A549 treated with Mapracorat at 1 μM for 4 hours (cell line): Measurements from ENCODE around the gene PDPR. TPM values are rescaled to one million over a fixed set of nuclear protein-coding genes. Genes with fewer than 3 reads are reported as not detected.

ENCODE experiments used
- total RNA-seq: library from RNA; stranded (reverse); fragments of 200-300 nt; extraction: Qiagen RNA extraction; gene quantifications from 5 replicates; pipeline ENCODE4 v1.2.3, GENCODE V29; 2022

Gene PDPR
- total RNA-seq = 12.9 to 17.7 TPM (median 14.8 TPM) in 5 replicates

GRCh38 chr16:70113982-70114826 lies at the start of gene PDPR:
PDPR (plus strand) TSS chr16:70114332; CDS start chr16:70120493, 6,161 bp downstream.

GRCh38 chr16:70173212-70173837 lies 59.2 kb downstream of the PDPR start, which contains the start of gene CLEC18C:
CLEC18C (plus strand) TSS chr16:70173787; CDS start chr16:70174279, 492 bp downstream.

Other genes with a start within 250 kb of the PDPR start
- 0.09 to 0.23 TPM (median 0.14 TPM) in 4 of 5 replicates, not detected in the other for gene CLEC18A, start 163.0 kb upstream of the PDPR start, total RNA-seq
- 0.06 to 0.16 TPM in 2 of 5 replicates, not detected in the others for gene CLEC18C, start 59.5 kb downstream of the PDPR start, total RNA-seq
- gene EXOSC6, start 137.6 kb downstream of the PDPR start, total RNA-seq = 13.7 to 17.5 TPM (median 16.5 TPM) in 5 replicates
- 82.5 to 94.4 TPM (median 84.2 TPM) in 5 replicates for gene AARS1, start 175.2 kb downstream of the PDPR start, total RNA-seq
- gene DDX19B, start 184.9 kb downstream of the PDPR start, total RNA-seq = 31.5 to 34.2 TPM (median 33.1 TPM) in 5 replicates
- gene DDX19A, start 232.6 kb downstream of the PDPR start, total RNA-seq = 38.2 to 38.9 TPM (median 38.6 TPM) in 5 replicates